Panc1 (cell line): ENCODE results near the gene ASCC1. TPM values are rescaled to one million over a fixed set of nuclear protein-coding genes. Genes with fewer than 3 reads are reported as not detected.

Experiments used
- ATAC-seq: fragments of 200-7000 bp; cut with Tn5 transposase; 2 replicates; pipeline ENCODE4 v1.9.1; 2020; ENCODE audit warnings: mild to moderate bottlenecking, moderate library complexity
- BruUV-seq: library from RNA; stranded (reverse); fragments of 400-500 nt; replicated peaks from 2 replicates; lab custom pipeline; 2021; lab: Mats Ljungman, UMichigan
- CTCF ChIA-PET: fragments of 300-600 bp; sonication (Branson Sonifier 250); formaldehyde crosslinking; loops from one replicate; lab custom pipeline; 2022; ENCODE audit warnings: antibody characterized with exemption; lab: Charles Lee
- POLR2A ChIA-PET: fragments of 300-600 bp; sonication (Branson Sonifier 250); formaldehyde crosslinking; loops from one replicate; lab custom pipeline; 2022; ENCODE audit warnings: antibody characterized with exemption; lab: Charles Lee
- DNase-seq: peaks from one replicate; pipeline ENCODE4 v3.0.0-alpha.2; 2010; ENCODE audit warnings: low read depth, low spot score
- H3K27ac ChIP-seq: 2 replicates; pipeline ENCODE4 v1.5.1; 2011; ENCODE audit warnings: mild to moderate bottlenecking, low read length, inconsistent platforms
- H3K27me3 ChIP-seq: fragments of 200-500 bp; sonication (Bioruptor generic); 2 replicates; pipeline ENCODE4 v1.6.0; 2014; ENCODE audit warnings: low read length, inconsistent platforms; ENCODE audit not compliant: control insufficient read depth, insufficient read depth
- H3K36me3 ChIP-seq: fragments of 200-500 bp; sonication (Bioruptor generic); 2 replicates; pipeline ENCODE4 v1.5.1; 2014; ENCODE audit warnings: inconsistent platforms, mild to moderate bottlenecking, low read length, moderate library complexity; ENCODE audit not compliant: control insufficient read depth, insufficient read depth
- H3K4me1 ChIP-seq: 2 replicates; pipeline ENCODE4 v1.5.1; 2011; ENCODE audit warnings: inconsistent platforms, mild to moderate bottlenecking, low read length, moderate library complexity; ENCODE audit not compliant: control insufficient read depth, insufficient read depth
- H3K4me3 ChIP-seq, 2 experiments: 2 replicates each; pipeline ENCODE4 v1.5.1; 2011 to 2012; ENCODE audit warnings: low read depth in 2 of 2, low read length in 2 of 2, mild to moderate bottlenecking in 2 of 2, inconsistent platforms in 1 of 2, moderate library complexity in 1 of 2
- H3K9me3 ChIP-seq: fragments of 200-500 bp; sonication (Bioruptor generic); 2 replicates; pipeline ENCODE4 v1.5.1; 2014; ENCODE audit warnings: low read depth, mild to moderate bottlenecking, inconsistent platforms, low read length, moderate library complexity; ENCODE audit not compliant: control insufficient read depth, insufficient read depth
- CTCF ChIP-seq: fragments of 450-650 bp; IDR thresholded peaks from 2 replicates; pipeline ENCODE4 v1.5.1; 2017; ENCODE audit warnings: mild to moderate bottlenecking
- POLR2AphosphoS5 ChIP-seq: IDR thresholded peaks from 2 replicates; pipeline ENCODE4 v1.6.1; 2012; ENCODE audit warnings: mild to moderate bottlenecking, low read depth, low read length, moderate library complexity
- SIN3A ChIP-seq: IDR thresholded peaks from 2 replicates; pipeline ENCODE4 v1.6.1; 2012; ENCODE audit warnings: low read depth, mild to moderate bottlenecking, low read length, moderate library complexity, borderline replicate concordance; ENCODE audit not compliant: insufficient read depth
- TCF7L2 ChIP-seq: IDR thresholded peaks from 2 replicates; pipeline ENCODE4 v1.6.1; 2011; ENCODE audit warnings: mild to moderate bottlenecking, low read depth, low read length, inconsistent platforms
- in situ Hi-C: cut with HindIII; loops from 2 replicates; pipeline ENCODE4 v1.10.0; 2016; ENCODE audit warnings: low sequenced_read_pairs, low pct_unique_long_range_greater_than_20kb
- intact Hi-C: fragments of 100-400 bp; cut with micrococcal nuclease; formaldehyde crosslinking; loops from one replicate; pipeline ENCODE4 v1.10.0; 2022; ENCODE audit not compliant: unreplicated experiment
- total RNA-seq: library from RNA; stranded (reverse); gene quantifications from one replicate; pipeline ENCODE4 v1.2.1, GENCODE V29; 2021; ENCODE audit not compliant: unreplicated experiment
- TF ChIP-seq, protein P1 (sequence below), 2 experiments: IDR thresholded peaks; 2 replicates each; pipeline ENCODE4 v1.6.1; 2011 to 2012; ENCODE audit warnings: low read depth in 2 of 2, control low read depth in 1 of 2, low read length in 1 of 2, mild to moderate bottlenecking in 1 of 2, moderate library complexity in 1 of 2; ENCODE audit not compliant: insufficient read depth in 1 of 2

Gene ASCC1
- total RNA-seq, 1 experiment from 2014 or later = 114 TPM

- ATAC-seq (peak; percentile 88), DNase-seq (no peak)
- intact Hi-C loops = no loop called here
- peak overlapping the region; percentile 57 to 58 for H3K4me3 ChIP-seq
- ChIA-PET CTCF (interaction anchor here (0.6 to 0.9 kb wide), 4 partner anchors 12 to 92 kb away, joined by 3 to 6 read pairs (median 4); no protein-coding TSS in a partner anchor), POLR2A (interaction anchor here (0.6 kb wide), 1 partner anchor 538 kb away, joined by 5 read pairs; no protein-coding TSS in a partner anchor)
- no peaks in the 10 kb centered on the region for H3K9me3 ChIP-seq
- no peaks in the 10 kb centered on the region for H3K27me3 ChIP-seq
- H3K36me3 ChIP-seq = no peaks in the 10 kb centered on the region
- no TSS peak for BruUV-seq
- peak overlapping the region; percentile 89 for H3K27ac ChIP-seq
- H3K4me1 ChIP-seq = peaks cover 34% of the 10 kb centered on the region
- TF ChIP-seq TCF7L2 (no peak), SIN3A (0 out of 2 replicates have a peak, but pooled peaks have one; percentile 18), POLR2AphosphoS5 (0 out of 2 replicates have a peak, but pooled peaks have one; percentile 20), CTCF (no peak)
- TF ChIP-seq, protein P1, sequence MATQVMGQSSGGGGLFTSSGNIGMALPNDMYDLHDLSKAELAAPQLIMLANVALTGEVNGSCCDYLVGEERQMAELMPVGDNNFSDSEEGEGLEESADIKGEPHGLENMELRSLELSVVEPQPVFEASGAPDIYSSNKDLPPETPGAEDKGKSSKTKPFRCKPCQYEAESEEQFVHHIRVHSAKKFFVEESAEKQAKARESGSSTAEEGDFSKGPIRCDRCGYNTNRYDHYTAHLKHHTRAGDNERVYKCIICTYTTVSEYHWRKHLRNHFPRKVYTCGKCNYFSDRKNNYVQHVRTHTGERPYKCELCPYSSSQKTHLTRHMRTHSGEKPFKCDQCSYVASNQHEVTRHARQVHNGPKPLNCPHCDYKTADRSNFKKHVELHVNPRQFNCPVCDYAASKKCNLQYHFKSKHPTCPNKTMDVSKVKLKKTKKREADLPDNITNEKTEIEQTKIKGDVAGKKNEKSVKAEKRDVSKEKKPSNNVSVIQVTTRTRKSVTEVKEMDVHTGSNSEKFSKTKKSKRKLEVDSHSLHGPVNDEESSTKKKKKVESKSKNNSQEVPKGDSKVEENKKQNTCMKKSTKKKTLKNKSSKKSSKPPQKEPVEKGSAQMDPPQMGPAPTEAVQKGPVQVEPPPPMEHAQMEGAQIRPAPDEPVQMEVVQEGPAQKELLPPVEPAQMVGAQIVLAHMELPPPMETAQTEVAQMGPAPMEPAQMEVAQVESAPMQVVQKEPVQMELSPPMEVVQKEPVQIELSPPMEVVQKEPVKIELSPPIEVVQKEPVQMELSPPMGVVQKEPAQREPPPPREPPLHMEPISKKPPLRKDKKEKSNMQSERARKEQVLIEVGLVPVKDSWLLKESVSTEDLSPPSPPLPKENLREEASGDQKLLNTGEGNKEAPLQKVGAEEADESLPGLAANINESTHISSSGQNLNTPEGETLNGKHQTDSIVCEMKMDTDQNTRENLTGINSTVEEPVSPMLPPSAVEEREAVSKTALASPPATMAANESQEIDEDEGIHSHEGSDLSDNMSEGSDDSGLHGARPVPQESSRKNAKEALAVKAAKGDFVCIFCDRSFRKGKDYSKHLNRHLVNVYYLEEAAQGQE (IDR thresholded peaks at IDR 0.05; ENCODE audit: insufficient read depth in 1 of 2, low read depth in 2 of 2, low read length in 1 of 2) = no peak
- in situ Hi-C loops = no loop called here
Observed at GRCh38 chr10:72260239-72260975, 44.3 kb upstream of the ASCC1 start.

- in situ Hi-C loops (no loop called here), intact Hi-C loops (no loop called here)
- ATAC-seq = peak; percentile 8; the same call in 1 of the 2 replicates
- peaks cover 42% of the 10 kb centered on the region for H3K4me1 ChIP-seq
- POLR2A ChIA-PET = no interaction called here
- no peak overlapping the region for H3K4me3 ChIP-seq
- H3K36me3 ChIP-seq = no peaks in the 10 kb centered on the region
- no peaks in the 10 kb centered on the region for H3K27me3 ChIP-seq
- no peaks in the 10 kb centered on the region for H3K9me3 ChIP-seq
- BruUV-seq = no TSS peak
- peak overlapping the region; percentile 89 for H3K27ac ChIP-seq
- CTCF ChIA-PET = no interaction called here
- TF ChIP-seq TCF7L2 (no peak), SIN3A (no peak), POLR2AphosphoS5 (no peak), CTCF (no peak)
- TF ChIP-seq, protein P1 (IDR thresholded peaks at IDR 0.05; ENCODE audit: insufficient read depth in 1 of 2, low read depth in 2 of 2, low read length in 1 of 2) = no peak
- no peak for DNase-seq
Observed at GRCh38 chr10:72259491-72260238, 43.6 kb upstream of the ASCC1 start.
